Large intestine (tissue), 3 donors: ENCODE measurements around the gene RAN. TPM values are rescaled to one million over a fixed set of nuclear protein-coding genes. Genes with fewer than 3 reads are reported as not detected.

Experiments used
- DNase-seq, 2 donors: peaks; one replicate each; pipeline versions ENCODE4 v3.0.0 to v3.0.0-alpha.2; 2013
- H3K27ac ChIP-seq: one replicate; pipeline ENCODE4 v1.5.1; 2013; ENCODE audit warnings: low read length
- H3K27me3 ChIP-seq: 2 replicates; pipeline ENCODE4 v1.6.1; 2013; ENCODE audit warnings: low read length; ENCODE audit not compliant: control insufficient read depth, insufficient read depth
- H3K36me3 ChIP-seq: 2 replicates; pipeline ENCODE4 v1.6.1; 2013; ENCODE audit warnings: low read length; ENCODE audit not compliant: control insufficient read depth, insufficient read depth
- H3K4me1 ChIP-seq: one replicate; pipeline ENCODE4 v1.6.1; 2013; ENCODE audit warnings: low read length; ENCODE audit not compliant: control insufficient read depth, insufficient read depth
- H3K4me3 ChIP-seq: one replicate; pipeline ENCODE4 v1.5.1; 2013; ENCODE audit warnings: low read length
- H3K9me3 ChIP-seq: one replicate; pipeline ENCODE4 v1.6.1; 2013; ENCODE audit warnings: mild to moderate bottlenecking, low read depth, low read length, moderate library complexity; ENCODE audit not compliant: control insufficient read depth
- WGBS: methylation state at CpG from one replicate; pipeline ENCODE4 v1.1.5; 2013; ENCODE audit warnings: low lambda C conversion rate; ENCODE audit not compliant: insufficient coverage; 5-methylcytosine and 5-hydroxymethylcytosine counted together
- polyA plus RNA-seq: library from polyadenylated mRNA; unstranded; fragments of 120-200 nt; gene quantifications from one replicate; pipeline ENCODE4 v1.2.1, GENCODE V29; 2013

RAN gene
- polyA plus RNA-seq, 1 donor, result 554 TPM

- WGBS, result no CpG with 5 or more reads among the region's 23 CpGs
- Histone ChIP-seq H3K4me3 (no peak overlapping the region), H3K27me3 (no peaks in the 10 kb centered on the region), H3K4me1 (no peaks in the 10 kb centered on the region), H3K36me3 (no peaks in the 10 kb centered on the region), H3K9me3 (no peaks in the 10 kb centered on the region), H3K27ac (no peak overlapping the region)
- no peak for DNase-seq
Observed at GRCh38 chr12:130924966-130925665, 53.2 kb downstream of the RAN start.

- Histone ChIP-seq H3K27ac (no peak overlapping the region), H3K4me3 (no peak overlapping the region), H3K9me3 (no peaks in the 10 kb centered on the region), H3K27me3 (no peaks in the 10 kb centered on the region), H3K4me1 (no peaks in the 10 kb centered on the region), H3K36me3 (no peaks in the 10 kb centered on the region)
- 80% methylated on average over 1 of the region's 7 CpGs for WGBS
- DNase-seq, result no peak
Observed at GRCh38 chr12:130925666-130926015, 53.8 kb downstream of the RAN start.

Other genes starting within 250 kb of the RAN start
- 22.7 TPM for gene RIMBP2, start 155.8 kb upstream of the RAN start, polyA plus RNA-seq
- gene STX2, start 32.8 kb upstream of the RAN start, polyA plus RNA-seq, result 18.4 TPM
- gene ADGRD1, start 81.8 kb downstream of the RAN start, polyA plus RNA-seq, result 84.8 TPM